ENCODE measurements around the gene PDE3B. TPM values are rescaled to one million over a fixed set of nuclear protein-coding genes. Genes with fewer than 3 reads are reported as not detected.
"Not testable (repeated sequence)": the region's sequence is repeated elsewhere in the genome, so short reads cannot be mapped to it uniquely, and the experiment has no call there.

Gene PDE3B
- total RNA-seq, result 9.8 TPM
- polyA plus RNA-seq, result 32.9 TPM
- long read RNA-seq, donor 1, result 0 reads
- long read RNA-seq, donor 2, result 0 reads
- long read RNA-seq, donor 3, result 0 reads
- long read RNA-seq, donor 4, result 0 reads
- long read RNA-seq, donor 5, full-length matches to known transcripts, result 1 of 1 reads
- long read RNA-seq, donor 5, partial matches to known transcripts, result 0 of 1 reads
- long read RNA-seq, donor 5, other reads (novel, unspliced or antisense), result 0 of 1 reads
- long read RNA-seq, donor 6, result 0 reads
- long read RNA-seq, donor 7, result 0 reads
- long read RNA-seq, donor 8, full-length matches to known transcripts, result 1 of 1 reads
- long read RNA-seq, donor 8, partial matches to known transcripts, result 0 of 1 reads
- long read RNA-seq, donor 8, other reads (novel, unspliced or antisense), result 0 of 1 reads
- long read RNA-seq, donor 9, result 0 reads
- long read RNA-seq, donor 10, result 0 reads

- Histone ChIP-seq H3K27ac (ENCODE audit: low read depth in 1 of 2, low read length in 1 of 2) (peak within 1 kb of the TSS; percentile 71 to 77), H3K36me3 (ENCODE audit: control insufficient read depth in 2 of 2, insufficient read depth in 2 of 2, low read length in 1 of 2) (no peaks in the 10 kb centered on the region), H3K4me3 (ENCODE audit: low read length in 2 of 2) (peak within 1 kb of the TSS; percentile 80 to 84), H3K4me1 (ENCODE audit: control insufficient read depth in 2 of 2, insufficient read depth in 2 of 2, low read length in 2 of 2) (peaks cover 4 to 9% of the 10 kb centered on the region in 2 donors), H3K9me3 (ENCODE audit: control insufficient read depth in 2 of 2, insufficient read depth in 1 of 2, low read length in 1 of 2) (no peaks in the 10 kb centered on the region), H3K27me3 (ENCODE audit: control insufficient read depth in 2 of 2, insufficient read depth in 1 of 2, low read length in 1 of 2) (peaks cover 2 to 17% of the 10 kb centered on the region in 2 donors)
- peak in 6 of 9 donors; percentile 42 to 77 (median 58) for DNase-seq (ENCODE audit: low read depth in 6 of 9, low spot score in 9 of 9)
- WGBS, result under 1% methylated on average over 59 of the region's 59 CpGs
Observed at GRCh38 chr11:14643697-14644225, at the start of gene PDE3B. Gene PDE3B (plus strand): TSS chr11:14643804. CDS start chr11:14644076, 272 bp downstream.

- 2% methylated on average over 1 of the region's 1 CpG for WGBS
- not testable (repeated sequence) for H3K27me3 ChIP-seq (ENCODE audit: control insufficient read depth in 2 of 2, insufficient read depth in 1 of 2, low read length in 1 of 2)
Observed at GRCh38 chr11:14595261-14595660, 48.3 kb upstream of the PDE3B start.

GRCh38 chr11:14607713-14608112 is 35.9 kb upstream of the PDE3B start:
- no peaks in the 10 kb centered on the region for H3K9me3 ChIP-seq (ENCODE audit: control insufficient read depth in 2 of 2, insufficient read depth in 1 of 2, low read length in 1 of 2)
- no peak overlapping the region for H3K4me3 ChIP-seq (ENCODE audit: low read length in 2 of 2)
- H3K27ac ChIP-seq (ENCODE audit: low read depth in 1 of 2, low read length in 1 of 2), result no peak overlapping the region
- DNase-seq (ENCODE audit: low read depth in 6 of 9, low spot score in 9 of 9), result no peak
- no peaks in the 10 kb centered on the region for H3K27me3 ChIP-seq (ENCODE audit: control insufficient read depth in 2 of 2, insufficient read depth in 1 of 2, low read length in 1 of 2)
- no peaks in the 10 kb centered on the region for H3K36me3 ChIP-seq (ENCODE audit: control insufficient read depth in 2 of 2, insufficient read depth in 2 of 2, low read length in 1 of 2)
- no peaks in the 10 kb centered on the region for H3K4me1 ChIP-seq (ENCODE audit: control insufficient read depth in 2 of 2, insufficient read depth in 2 of 2, low read length in 2 of 2)

More at GRCh38 chr11:14595261-14595660, 48.3 kb upstream of the PDE3B start:
- not testable (repeated sequence) for H3K4me3 ChIP-seq (ENCODE audit: low read length in 2 of 2); H3K4me1 ChIP-seq (ENCODE audit: control insufficient read depth in 2 of 2, insufficient read depth in 2 of 2, low read length in 2 of 2); H3K27ac ChIP-seq (ENCODE audit: low read depth in 1 of 2, low read length in 1 of 2); H3K9me3 ChIP-seq (ENCODE audit: control insufficient read depth in 2 of 2, insufficient read depth in 1 of 2, low read length in 1 of 2); DNase-seq (ENCODE audit: low read depth in 6 of 9, low spot score in 9 of 9); H3K36me3 ChIP-seq (ENCODE audit: control insufficient read depth in 2 of 2, insufficient read depth in 2 of 2, low read length in 1 of 2)

GRCh38 chr11:14609902-14610301 is 33.7 kb upstream of the PDE3B start:
- Histone ChIP-seq H3K4me3 (ENCODE audit: low read length in 2 of 2) (no peak overlapping the region), H3K27me3 (ENCODE audit: control insufficient read depth in 2 of 2, insufficient read depth in 1 of 2, low read length in 1 of 2) (no peaks in the 10 kb centered on the region), H3K27ac (ENCODE audit: low read depth in 1 of 2, low read length in 1 of 2) (no peak overlapping the region), H3K4me1 (ENCODE audit: control insufficient read depth in 2 of 2, insufficient read depth in 2 of 2, low read length in 2 of 2) (no peaks in the 10 kb centered on the region), H3K36me3 (ENCODE audit: control insufficient read depth in 2 of 2, insufficient read depth in 2 of 2, low read length in 1 of 2) (no peaks in the 10 kb centered on the region), H3K9me3 (ENCODE audit: control insufficient read depth in 2 of 2, insufficient read depth in 1 of 2, low read length in 1 of 2) (no peaks in the 10 kb centered on the region)
- WGBS, result 97% methylated on average over 1 of the region's 1 CpG
- DNase-seq (ENCODE audit: low read depth in 6 of 9, low spot score in 9 of 9), result no peak

- H3K9me3 ChIP-seq (ENCODE audit: control insufficient read depth in 2 of 2, insufficient read depth in 1 of 2, low read length in 1 of 2), result no peaks in the 10 kb centered on the region
- H3K27me3 ChIP-seq (ENCODE audit: control insufficient read depth in 2 of 2, insufficient read depth in 1 of 2, low read length in 1 of 2), result no peaks in the 10 kb centered on the region
- no peak overlapping the region for H3K27ac ChIP-seq (ENCODE audit: low read depth in 1 of 2, low read length in 1 of 2)
- no peaks in the 10 kb centered on the region for H3K4me1 ChIP-seq (ENCODE audit: control insufficient read depth in 2 of 2, insufficient read depth in 2 of 2, low read length in 2 of 2)
- DNase-seq (ENCODE audit: low read depth in 6 of 9, low spot score in 9 of 9), result no peak
- no peaks in the 10 kb centered on the region for H3K36me3 ChIP-seq (ENCODE audit: control insufficient read depth in 2 of 2, insufficient read depth in 2 of 2, low read length in 1 of 2)
- H3K4me3 ChIP-seq (ENCODE audit: low read length in 2 of 2), result no peak overlapping the region
Observed at GRCh38 chr11:14611939-14612338, 31.7 kb upstream of the PDE3B start.

GRCh38 chr11:14612694-14613093 is 30.9 kb upstream of the PDE3B start:
- Histone ChIP-seq H3K27ac (ENCODE audit: low read depth in 1 of 2, low read length in 1 of 2) (no peak overlapping the region), H3K36me3 (ENCODE audit: control insufficient read depth in 2 of 2, insufficient read depth in 2 of 2, low read length in 1 of 2) (no peaks in the 10 kb centered on the region), H3K27me3 (ENCODE audit: control insufficient read depth in 2 of 2, insufficient read depth in 1 of 2, low read length in 1 of 2) (no peaks in the 10 kb centered on the region), H3K4me3 (ENCODE audit: low read length in 2 of 2) (no peak overlapping the region), H3K4me1 (ENCODE audit: control insufficient read depth in 2 of 2, insufficient read depth in 2 of 2, low read length in 2 of 2) (no peaks in the 10 kb centered on the region), H3K9me3 (ENCODE audit: control insufficient read depth in 2 of 2, insufficient read depth in 1 of 2, low read length in 1 of 2) (no peaks in the 10 kb centered on the region)
- no peak for DNase-seq (ENCODE audit: low read depth in 6 of 9, low spot score in 9 of 9)
- 96% methylated on average over 2 of the region's 2 CpGs for WGBS

- Histone ChIP-seq H3K27me3 (ENCODE audit: control insufficient read depth in 2 of 2, insufficient read depth in 1 of 2, low read length in 1 of 2) (no peaks in the 10 kb centered on the region), H3K27ac (ENCODE audit: low read depth in 1 of 2, low read length in 1 of 2) (no peak overlapping the region), H3K36me3 (ENCODE audit: control insufficient read depth in 2 of 2, insufficient read depth in 2 of 2, low read length in 1 of 2) (no peaks in the 10 kb centered on the region), H3K9me3 (ENCODE audit: control insufficient read depth in 2 of 2, insufficient read depth in 1 of 2, low read length in 1 of 2) (no peaks in the 10 kb centered on the region), H3K4me3 (ENCODE audit: low read length in 2 of 2) (no peak overlapping the region), H3K4me1 (ENCODE audit: control insufficient read depth in 2 of 2, insufficient read depth in 2 of 2, low read length in 2 of 2) (no peaks in the 10 kb centered on the region)
- 100% methylated on average over 2 of the region's 2 CpGs for WGBS
- no peak for DNase-seq (ENCODE audit: low read depth in 6 of 9, low spot score in 9 of 9)
Observed at GRCh38 chr11:14614091-14614622, 29.4 kb upstream of the PDE3B start.

GRCh38 chr11:14617241-14618027 is 26.2 kb upstream of the PDE3B start:
- WGBS, result 88% methylated on average over 2 of the region's 2 CpGs
- Histone ChIP-seq H3K4me1 (ENCODE audit: control insufficient read depth in 2 of 2, insufficient read depth in 2 of 2, low read length in 2 of 2) (no peaks in the 10 kb centered on the region), H3K36me3 (ENCODE audit: control insufficient read depth in 2 of 2, insufficient read depth in 2 of 2, low read length in 1 of 2) (no peaks in the 10 kb centered on the region), H3K4me3 (ENCODE audit: low read length in 2 of 2) (no peak overlapping the region), H3K9me3 (ENCODE audit: control insufficient read depth in 2 of 2, insufficient read depth in 1 of 2, low read length in 1 of 2) (no peaks in the 10 kb centered on the region), H3K27ac (ENCODE audit: low read depth in 1 of 2, low read length in 1 of 2) (no peak overlapping the region), H3K27me3 (ENCODE audit: control insufficient read depth in 2 of 2, insufficient read depth in 1 of 2, low read length in 1 of 2) (no peaks in the 10 kb centered on the region)
- no peak for DNase-seq (ENCODE audit: low read depth in 6 of 9, low spot score in 9 of 9)

GRCh38 chr11:14618060-14618459 is 25.5 kb upstream of the PDE3B start:
- WGBS, result 96% methylated on average over 2 of the region's 2 CpGs
- no peaks in the 10 kb centered on the region for H3K36me3 ChIP-seq (ENCODE audit: control insufficient read depth in 2 of 2, insufficient read depth in 2 of 2, low read length in 1 of 2)
- no peaks in the 10 kb centered on the region for H3K27me3 ChIP-seq (ENCODE audit: control insufficient read depth in 2 of 2, insufficient read depth in 1 of 2, low read length in 1 of 2)
- H3K27ac ChIP-seq (ENCODE audit: low read depth in 1 of 2, low read length in 1 of 2), result no peak overlapping the region
- DNase-seq (ENCODE audit: low read depth in 6 of 9, low spot score in 9 of 9), result no peak
- no peaks in the 10 kb centered on the region for H3K4me1 ChIP-seq (ENCODE audit: control insufficient read depth in 2 of 2, insufficient read depth in 2 of 2, low read length in 2 of 2)
- H3K4me3 ChIP-seq (ENCODE audit: low read length in 2 of 2), result no peak overlapping the region
- H3K9me3 ChIP-seq (ENCODE audit: control insufficient read depth in 2 of 2, insufficient read depth in 1 of 2, low read length in 1 of 2), result no peaks in the 10 kb centered on the region
